Measurements from ENCODE around the gene DNASE1. TPM values are rescaled to one million over a fixed set of nuclear protein-coding genes. Genes with fewer than 3 reads are reported as not detected.

The DNASE1 gene
- total RNA-seq, 1 donor from 2014 or later: 48.7 TPM

GRCh38 chr16:3623642-3624041 lies 30.8 kb upstream of the DNASE1 start:
- Mint-ChIP-seq H3K4me3 (no peak overlapping the region), H3K27me3 (ENCODE audit: low read depth) (no peaks in the 10 kb centered on the region), H3K27ac (no peak overlapping the region), H3K4me1 (no peaks in the 10 kb centered on the region), H3K36me3 (no peaks in the 10 kb centered on the region), H3K9me3 (no peaks in the 10 kb centered on the region)
- no peak for TF ChIP-seq CTCF (IDR thresholded peaks at IDR 0.05; ENCODE audit: unreplicated experiment)
- no peak for DNase-seq (ENCODE audit: low spot score in 2 of 2, unreplicated experiment in 2 of 2)

- Mint-ChIP-seq H3K36me3 (peaks cover 3% of the 10 kb centered on the region), H3K4me1 (no peaks in the 10 kb centered on the region), H3K27me3 (ENCODE audit: low read depth) (no peaks in the 10 kb centered on the region), H3K9me3 (no peaks in the 10 kb centered on the region), H3K4me3 (no peak overlapping the region), H3K27ac (no peak overlapping the region)
- no peak for TF ChIP-seq CTCF (IDR thresholded peaks at IDR 0.05; ENCODE audit: unreplicated experiment)
- no peak for DNase-seq (ENCODE audit: low spot score in 2 of 2, unreplicated experiment in 2 of 2)
Measured at GRCh38 chr16:3625331-3625730, 29.2 kb upstream of the DNASE1 start.

- H3K27ac Mint-ChIP-seq: no peak overlapping the region
- DNase-seq (ENCODE audit: low spot score in 2 of 2, unreplicated experiment in 2 of 2): no peak
- H3K4me1 Mint-ChIP-seq: no peaks in the 10 kb centered on the region
- H3K9me3 Mint-ChIP-seq: no peaks in the 10 kb centered on the region
- H3K4me3 Mint-ChIP-seq: no peak overlapping the region
- no peaks in the 10 kb centered on the region for H3K27me3 Mint-ChIP-seq (ENCODE audit: low read depth)
- H3K36me3 Mint-ChIP-seq: peaks cover 3% of the 10 kb centered on the region
- no peak for TF ChIP-seq CTCF (IDR thresholded peaks at IDR 0.05; ENCODE audit: unreplicated experiment)
Measured at GRCh38 chr16:3625911-3626732, 28.4 kb upstream of the DNASE1 start.

- peaks cover 13% of the 10 kb centered on the region for H3K9me3 Mint-ChIP-seq
- no peaks in the 10 kb centered on the region for H3K27me3 Mint-ChIP-seq (ENCODE audit: low read depth)
- no peak overlapping the region for H3K4me3 Mint-ChIP-seq
- TF ChIP-seq CTCF (IDR thresholded peaks at IDR 0.05; ENCODE audit: unreplicated experiment): no peak
- H3K4me1 Mint-ChIP-seq: peaks cover 23% of the 10 kb centered on the region
- H3K27ac Mint-ChIP-seq: peak overlapping the region; percentile 88
- peaks cover 9% of the 10 kb centered on the region for H3K36me3 Mint-ChIP-seq
- DNase-seq (ENCODE audit: low spot score in 2 of 2, unreplicated experiment in 2 of 2): peak in 1 of 2 experiments; percentile 37
Measured at GRCh38 chr16:3637371-3637923, 17.0 kb upstream of the DNASE1 start.

GRCh38 chr16:3638916-3639644 lies 15.4 kb upstream of the DNASE1 start:
- Mint-ChIP-seq H3K4me3 (no peak overlapping the region), H3K27ac (peak overlapping the region; percentile 73), H3K27me3 (ENCODE audit: low read depth) (no peaks in the 10 kb centered on the region), H3K36me3 (peaks cover 9% of the 10 kb centered on the region), H3K9me3 (peaks cover 13% of the 10 kb centered on the region), H3K4me1 (peaks cover 30% of the 10 kb centered on the region)
- peak in 1 of 2 experiments; percentile 21 for DNase-seq (ENCODE audit: low spot score in 2 of 2, unreplicated experiment in 2 of 2)
- TF ChIP-seq CTCF (IDR thresholded peaks at IDR 0.05; ENCODE audit: unreplicated experiment): no peak

All from mesothelial cell of epicardium (in vitro differentiated cells).